ENCODE results near the gene PTPN14.

PTPN14 gene

GRCh38 chr1:214567481-214567980, 16.1 kb upstream of the PTPN14 start:
- Histone ChIP-seq H3K4me3 (replicated peaks; ENCODE audit: insufficient read depth, low read length) (no peak overlapping the region), H3K27me3 (ENCODE audit: insufficient read depth, poor library complexity, severe bottlenecking) (no peaks in the 10 kb centered on the region), H3K27ac (replicated peaks) (no peak overlapping the region)
- no peak for TF ChIP-seq POLR2AphosphoS5 (IDR thresholded peaks at IDR 0.05; ENCODE audit: low read depth)
- TF ChIP-seq SPI1 (IDR thresholded peaks at IDR 0.05; ENCODE audit: borderline replicate concordance, low read depth): no peak
- TF ChIP-seq, protein P1, sequence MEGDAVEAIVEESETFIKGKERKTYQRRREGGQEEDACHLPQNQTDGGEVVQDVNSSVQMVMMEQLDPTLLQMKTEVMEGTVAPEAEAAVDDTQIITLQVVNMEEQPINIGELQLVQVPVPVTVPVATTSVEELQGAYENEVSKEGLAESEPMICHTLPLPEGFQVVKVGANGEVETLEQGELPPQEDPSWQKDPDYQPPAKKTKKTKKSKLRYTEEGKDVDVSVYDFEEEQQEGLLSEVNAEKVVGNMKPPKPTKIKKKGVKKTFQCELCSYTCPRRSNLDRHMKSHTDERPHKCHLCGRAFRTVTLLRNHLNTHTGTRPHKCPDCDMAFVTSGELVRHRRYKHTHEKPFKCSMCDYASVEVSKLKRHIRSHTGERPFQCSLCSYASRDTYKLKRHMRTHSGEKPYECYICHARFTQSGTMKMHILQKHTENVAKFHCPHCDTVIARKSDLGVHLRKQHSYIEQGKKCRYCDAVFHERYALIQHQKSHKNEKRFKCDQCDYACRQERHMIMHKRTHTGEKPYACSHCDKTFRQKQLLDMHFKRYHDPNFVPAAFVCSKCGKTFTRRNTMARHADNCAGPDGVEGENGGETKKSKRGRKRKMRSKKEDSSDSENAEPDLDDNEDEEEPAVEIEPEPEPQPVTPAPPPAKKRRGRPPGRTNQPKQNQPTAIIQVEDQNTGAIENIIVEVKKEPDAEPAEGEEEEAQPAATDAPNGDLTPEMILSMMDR (IDR thresholded peaks at IDR 0.05; ENCODE audit: insufficient read depth, low read length): no peak
- TF ChIP-seq GABPA (IDR thresholded peaks at IDR 0.05; ENCODE audit: low read depth): no peak
- TF ChIP-seq REST (IDR thresholded peaks at IDR 0.05; ENCODE audit: insufficient replicate concordance, low read depth): no peak
- no peak for DNase-seq (ENCODE audit: low read depth in 1 of 2, low spot score in 1 of 2)

DNA sequence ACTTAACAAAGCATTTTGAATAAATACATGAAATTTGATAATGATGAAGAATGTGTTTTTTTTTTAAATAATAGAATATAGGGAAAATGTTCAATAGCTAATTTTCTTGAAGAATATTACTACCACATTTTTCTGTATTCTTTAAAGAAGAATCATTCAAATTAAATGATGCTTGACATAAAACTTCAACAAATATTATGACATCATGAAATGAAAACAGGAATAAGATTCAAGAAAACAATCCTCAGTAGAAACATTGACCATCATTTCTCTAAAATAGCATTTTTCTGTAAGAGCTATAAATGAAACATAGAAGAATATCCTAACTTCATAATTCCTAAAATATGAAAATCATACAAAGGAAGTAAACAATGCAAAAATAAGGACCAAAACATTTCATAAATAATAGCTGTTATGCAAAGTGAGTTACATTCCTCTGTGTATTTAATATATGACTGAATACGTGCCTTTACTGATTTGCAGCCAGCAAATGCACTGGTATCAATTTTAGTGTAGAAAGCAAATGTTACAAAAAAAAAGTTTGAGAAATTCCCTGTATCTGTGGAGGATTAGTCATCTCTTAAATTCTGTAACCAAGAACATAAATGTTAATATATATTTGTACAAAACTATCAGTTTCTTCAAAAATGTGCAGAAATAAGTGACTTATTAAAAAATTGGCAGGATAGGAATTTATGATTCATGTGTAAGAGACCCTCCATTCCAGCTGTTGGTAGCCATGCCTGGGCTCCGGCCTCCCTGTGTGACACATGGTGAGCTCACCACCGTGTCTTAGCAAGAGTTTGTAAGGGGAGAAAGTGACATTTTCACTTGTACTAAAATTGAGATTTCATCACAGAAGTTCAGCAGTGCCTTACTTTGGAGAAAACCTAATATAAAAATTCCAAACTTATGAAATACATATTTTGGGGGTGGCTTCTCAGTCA, 15.0 kb upstream of the PTPN14 start:
- no peak overlapping the region for H3K4me3 ChIP-seq (replicated peaks; ENCODE audit: insufficient read depth, low read length)
- no peak overlapping the region for H3K27ac ChIP-seq (replicated peaks)
- no peaks in the 10 kb centered on the region for H3K27me3 ChIP-seq (ENCODE audit: insufficient read depth, poor library complexity, severe bottlenecking)
- TF ChIP-seq REST (IDR thresholded peaks at IDR 0.05; ENCODE audit: insufficient replicate concordance, low read depth) (no peak), GABPA (IDR thresholded peaks at IDR 0.05; ENCODE audit: low read depth) (no peak), POLR2AphosphoS5 (IDR thresholded peaks at IDR 0.05; ENCODE audit: low read depth) (no peak), SPI1 (IDR thresholded peaks at IDR 0.05; ENCODE audit: borderline replicate concordance, low read depth) (no peak)
- TF ChIP-seq, protein P1 (IDR thresholded peaks at IDR 0.05; ENCODE audit: insufficient read depth, low read length): no peak
- no peak for DNase-seq (ENCODE audit: low read depth in 1 of 2, low spot score in 1 of 2)

- DNase-seq (ENCODE audit: low read depth in 1 of 2, low spot score in 1 of 2): no peak
- TF ChIP-seq SPI1 (IDR thresholded peaks at IDR 0.05; ENCODE audit: borderline replicate concordance, low read depth): no peak
- TF ChIP-seq REST (IDR thresholded peaks at IDR 0.05; ENCODE audit: insufficient replicate concordance, low read depth): no peak
- TF ChIP-seq POLR2AphosphoS5 (IDR thresholded peaks at IDR 0.05; ENCODE audit: low read depth): no peak
- TF ChIP-seq, protein P1 (IDR thresholded peaks at IDR 0.05; ENCODE audit: insufficient read depth, low read length): no peak
- no peak for TF ChIP-seq GABPA (IDR thresholded peaks at IDR 0.05; ENCODE audit: low read depth)
- H3K4me3 ChIP-seq (replicated peaks; ENCODE audit: insufficient read depth, low read length): no peak overlapping the region
- H3K27me3 ChIP-seq (ENCODE audit: insufficient read depth, poor library complexity, severe bottlenecking): no peaks in the 10 kb centered on the region
- H3K27ac ChIP-seq (replicated peaks): no peak overlapping the region
Observed at GRCh38 chr1:214565310-214565709, 13.9 kb upstream of the PTPN14 start.
